Measurements from ENCODE around the gene RPN2. TPM values are rescaled to one million over a fixed set of nuclear protein-coding genes. Genes with fewer than 3 reads are reported as not detected.

The RPN2 gene
- total and polyA plus RNA-seq, 2 of the 13 experiments (the other 11 are each of a cell fraction or from before 2014, with no cell fraction given): 587 to 1,818 TPM

GRCh38 chr20:37285664-37286374 lies 106.7 kb downstream of the RPN2 start (continued):
- peak; percentile 84; the same call in 1 of the 2 replicates for TF ChIP-seq HBP1 (CRISPR knock-in tag; IDR thresholded peaks at IDR 0.05; ENCODE audit: low read depth)
- no peak for TF ChIP-seq SMARCE1 (IDR thresholded peaks at IDR 0.05; ENCODE audit: borderline replicate concordance)
- TF ChIP-seq ZNF660 (CRISPR knock-in tag; IDR thresholded peaks at IDR 0.05; ENCODE audit: borderline replicate concordance, low read depth): no peak
- TF ChIP-seq ZNF598 (CRISPR knock-in tag; IDR thresholded peaks at IDR 0.05; ENCODE audit: borderline replicate concordance): no peak
- peak; percentile 49; the same call in 1 of the 2 replicates for TF ChIP-seq ZBTB7A (CRISPR knock-in tag; IDR thresholded peaks at IDR 0.05)
- TF ChIP-seq BORCS8-MEF2B (CRISPR knock-in tag; IDR thresholded peaks at IDR 0.05): peak; percentile 65; the same call in 1 of the 2 replicates
- TF ChIP-seq MXD1 (CRISPR knock-in tag; IDR thresholded peaks at IDR 0.05): peak; percentile 57; the same call in 1 of the 2 replicates
- TF ChIP-seq RARA (CRISPR knock-in tag; IDR thresholded peaks at IDR 0.05): peak; percentile 93
- no peak; the same call in 1 of the 2 replicates for TF ChIP-seq KDM5A (IDR thresholded peaks at IDR 0.05; ENCODE audit: borderline replicate concordance, low read length)
- no peak for TF ChIP-seq ZNF781 (CRISPR knock-in tag; IDR thresholded peaks at IDR 0.05; ENCODE audit: borderline replicate concordance, not compliant biosample characterization)
- 0 out of 2 replicates have a peak, but pooled peaks have one; percentile 6 for TF ChIP-seq RAD21 (CRISPR knock-in tag; IDR thresholded peaks at IDR 0.05)
- TF ChIP-seq ZNF446 (CRISPR knock-in tag; IDR thresholded peaks at IDR 0.05): no peak
- no peak; the same call in 1 of the 2 replicates for TF ChIP-seq SUZ12 (IDR thresholded peaks at IDR 0.05; ENCODE audit: low read depth, low read length)
- peak; percentile 58; the same call in 1 of the 2 replicates for TF ChIP-seq IRF9 (CRISPR knock-in tag; IDR thresholded peaks at IDR 0.05; ENCODE audit: borderline replicate concordance)
- TF ChIP-seq ZNF883 (CRISPR knock-in tag; IDR thresholded peaks at IDR 0.05; ENCODE audit: not compliant biosample characterization): no peak
- no peak for TF ChIP-seq ZNF678 (CRISPR knock-in tag; IDR thresholded peaks at IDR 0.05)
- no peak for TF ChIP-seq ZFAT (CRISPR knock-in tag; conservative IDR thresholded peaks at IDR 0.05)
- TF ChIP-seq ATRX (CRISPR knock-in tag; IDR thresholded peaks at IDR 0.05; ENCODE audit: borderline replicate concordance): no peak
- no peak for TF ChIP-seq EED (CRISPR knock-in tag; IDR thresholded peaks at IDR 0.05)
- no peak for TF ChIP-seq ZBTB49 (CRISPR knock-in tag; IDR thresholded peaks at IDR 0.05; ENCODE audit: borderline replicate concordance)
- no peak for TF ChIP-seq ZFYVE20 (CRISPR knock-in tag; IDR thresholded peaks at IDR 0.05; ENCODE audit: borderline replicate concordance, low read depth)
- no peak for TF ChIP-seq CENPBD1 (CRISPR knock-in tag; IDR thresholded peaks at IDR 0.05; ENCODE audit: borderline replicate concordance, low read depth)
- no peak; the same call in 1 of the 2 replicates for TF ChIP-seq SRY (CRISPR knock-in tag; IDR thresholded peaks at IDR 0.05)
- no peak for TF ChIP-seq MAFG (CRISPR knock-in tag; IDR thresholded peaks at IDR 0.05)

Data from HepG2 (cell line).